A673 (cell line): ENCODE data around the gene SLC22A12. TPM values are rescaled to one million over a fixed set of nuclear protein-coding genes. Genes with fewer than 3 reads are reported as not detected.

ENCODE experiments used
- BruUV-seq: library from RNA; stranded (reverse); fragments of 400-500 nt; replicated peaks from 2 replicates; lab custom pipeline; 2021; lab: Mats Ljungman, UMichigan
- CTCF ChIA-PET: fragments of 300-600 bp; sonication (Branson Sonifier 250); formaldehyde crosslinking; loops from one replicate; lab custom pipeline; 2022; ENCODE audit warnings: antibody characterized with exemption; lab: Charles Lee
- POLR2A ChIA-PET: fragments of 300-600 bp; sonication (Branson Sonifier 250); formaldehyde crosslinking; loops from one replicate; lab custom pipeline; 2022; ENCODE audit warnings: antibody characterized with exemption; ENCODE audit not compliant: low non-redundant PET; lab: Charles Lee
- DNase-seq: peaks from one replicate; pipeline ENCODE4 v3.0.0-alpha.2; 2015; ENCODE audit warnings: low spot score
- H3K27ac ChIP-seq: fragments of 200-600 bp; sonication (generic); 2 replicates; pipeline ENCODE4 v1.5.1; 2016; ENCODE audit warnings: mixed run types, low read depth, mild to moderate bottlenecking, mixed read lengths, antibody characterized with exemption, low read length; ENCODE audit not compliant: poor library complexity, severe bottlenecking
- H3K27me3 ChIP-seq: fragments of 200-600 bp; sonication (generic); replicated peaks from 2 replicates; pipeline ENCODE4 v1.6.1; 2017; ENCODE audit warnings: mixed run types, low read depth, mild to moderate bottlenecking, mixed read lengths, antibody characterized with exemption, low read length; ENCODE audit not compliant: insufficient read depth, poor library complexity
- H3K36me3 ChIP-seq: fragments of 200-600 bp; sonication (generic); 2 replicates; pipeline ENCODE4 v1.6.1; 2016; ENCODE audit warnings: mixed run types, mild to moderate bottlenecking, mixed read lengths, antibody characterized with exemption, low read length; ENCODE audit not compliant: insufficient read depth, poor library complexity, severe bottlenecking
- H3K4me1 ChIP-seq: fragments of 200-600 bp; sonication (generic); 2 replicates; pipeline ENCODE4 v1.6.1; 2017; ENCODE audit warnings: mixed run types, mild to moderate bottlenecking, mixed read lengths, antibody characterized with exemption, low read length; ENCODE audit not compliant: insufficient read depth, poor library complexity, severe bottlenecking
- H3K4me3 ChIP-seq: fragments of 200-600 bp; sonication (generic); 2 replicates; pipeline ENCODE4 v1.5.1; 2016; ENCODE audit warnings: low read depth, mixed run types, mild to moderate bottlenecking, mixed read lengths, low read length; ENCODE audit not compliant: poor library complexity, severe bottlenecking
- H3K9me3 ChIP-seq: fragments of 200-600 bp; sonication (generic); 2 replicates; pipeline ENCODE4 v1.6.1; 2016; ENCODE audit warnings: mixed run types, low read depth, mild to moderate bottlenecking, mixed read lengths, antibody characterized with exemption, low read length; ENCODE audit not compliant: poor library complexity, severe bottlenecking
- EZH2 ChIP-seq: fragments of 200-600 bp; sonication (generic); IDR thresholded peaks from 2 replicates; pipeline ENCODE4 v1.6.1; 2017; ENCODE audit warnings: borderline replicate concordance, low read depth, mild to moderate bottlenecking, mixed read lengths, antibody characterized with exemption, low read length; ENCODE audit not compliant: poor library complexity, severe bottlenecking
- intact Hi-C: fragments of 100-400 bp; cut with micrococcal nuclease; formaldehyde crosslinking; loops from one replicate; pipeline ENCODE4 v1.10.0; 2022; ENCODE audit not compliant: unreplicated experiment
- total RNA-seq: library from RNA; stranded (reverse); gene quantifications from 2 replicates; pipeline ENCODE4 v1.2.3, GENCODE V29; 2021
- TF ChIP-seq, protein P1 (sequence below): fragments of 300-800, 200-600 bp; sonication (generic); conservative IDR thresholded peaks from 2 replicates; pipeline ENCODE4 v1.5.1; 2017; ENCODE audit warnings: low read depth, mild to moderate bottlenecking, antibody characterized with exemption, low read length, moderate library complexity, mixed read lengths

The SLC22A12 gene
- total RNA-seq, 1 experiment from 2014 or later = not detected

- no peaks in the 10 kb centered on the region for H3K4me1 ChIP-seq
- TF ChIP-seq EZH2 = no peak
- TF ChIP-seq, protein P1, sequence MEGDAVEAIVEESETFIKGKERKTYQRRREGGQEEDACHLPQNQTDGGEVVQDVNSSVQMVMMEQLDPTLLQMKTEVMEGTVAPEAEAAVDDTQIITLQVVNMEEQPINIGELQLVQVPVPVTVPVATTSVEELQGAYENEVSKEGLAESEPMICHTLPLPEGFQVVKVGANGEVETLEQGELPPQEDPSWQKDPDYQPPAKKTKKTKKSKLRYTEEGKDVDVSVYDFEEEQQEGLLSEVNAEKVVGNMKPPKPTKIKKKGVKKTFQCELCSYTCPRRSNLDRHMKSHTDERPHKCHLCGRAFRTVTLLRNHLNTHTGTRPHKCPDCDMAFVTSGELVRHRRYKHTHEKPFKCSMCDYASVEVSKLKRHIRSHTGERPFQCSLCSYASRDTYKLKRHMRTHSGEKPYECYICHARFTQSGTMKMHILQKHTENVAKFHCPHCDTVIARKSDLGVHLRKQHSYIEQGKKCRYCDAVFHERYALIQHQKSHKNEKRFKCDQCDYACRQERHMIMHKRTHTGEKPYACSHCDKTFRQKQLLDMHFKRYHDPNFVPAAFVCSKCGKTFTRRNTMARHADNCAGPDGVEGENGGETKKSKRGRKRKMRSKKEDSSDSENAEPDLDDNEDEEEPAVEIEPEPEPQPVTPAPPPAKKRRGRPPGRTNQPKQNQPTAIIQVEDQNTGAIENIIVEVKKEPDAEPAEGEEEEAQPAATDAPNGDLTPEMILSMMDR = no peak
- BruUV-seq = no TSS peak
- ChIA-PET CTCF (no interaction called here), POLR2A (no interaction called here)
- H3K36me3 ChIP-seq = no peaks in the 10 kb centered on the region
- no peak overlapping the region for H3K27ac ChIP-seq
- no peak for DNase-seq
- H3K27me3 ChIP-seq = no peaks in the 10 kb centered on the region
- no peaks in the 10 kb centered on the region for H3K9me3 ChIP-seq
- no peak overlapping the region for H3K4me3 ChIP-seq
- intact Hi-C loops = no loop called here
These were observed 6.7 kb downstream of the SLC22A12 start for GRCh38 chr11:64597671-64598101.

DNA sequence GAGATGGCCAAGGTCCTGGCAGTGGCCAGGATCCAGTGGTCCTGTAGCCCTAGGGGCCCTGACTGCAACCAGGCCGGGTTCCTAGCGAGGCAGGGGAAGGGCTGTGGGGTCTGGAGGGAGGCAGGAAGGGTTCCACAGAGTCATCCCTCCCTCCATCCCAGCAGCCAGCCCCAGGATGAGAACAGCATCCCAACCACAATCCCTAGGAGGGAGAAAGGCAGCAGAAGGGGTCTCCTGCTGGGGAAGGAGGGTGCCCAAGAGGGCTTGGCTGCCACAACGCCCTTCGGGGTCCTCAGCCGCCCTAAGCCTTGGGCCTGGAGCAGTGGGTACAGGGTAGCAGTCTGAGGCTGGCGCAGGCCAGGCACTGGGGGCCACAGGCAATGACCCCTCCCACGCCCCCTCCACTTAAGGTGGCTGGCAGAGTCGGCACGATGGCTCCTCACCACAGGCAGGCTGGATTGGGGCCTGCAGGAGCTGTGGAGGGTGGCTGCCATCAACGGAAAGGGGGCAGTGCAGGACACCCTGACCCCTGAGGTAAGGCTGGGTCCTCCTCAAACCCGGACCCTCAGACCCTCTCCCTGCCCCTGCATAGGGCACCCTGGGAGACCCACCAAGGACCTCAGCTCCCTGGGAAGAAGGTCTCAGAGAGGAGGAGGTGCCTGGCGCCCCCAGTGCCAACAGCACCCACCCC, 7.2 kb downstream of the SLC22A12 start:
- no peaks in the 10 kb centered on the region for H3K9me3 ChIP-seq
- no TSS peak for BruUV-seq
- TF ChIP-seq, protein P1 = no peak
- CTCF ChIA-PET = interaction anchor here (0.6 kb wide), 1 partner anchor 45 kb away, joined by 3 read pairs; no protein-coding TSS in a partner anchor
- no peaks in the 10 kb centered on the region for H3K27me3 ChIP-seq
- no peak overlapping the region for H3K4me3 ChIP-seq
- no peak overlapping the region for H3K27ac ChIP-seq
- intact Hi-C loops = no loop called here
- H3K4me1 ChIP-seq = no peaks in the 10 kb centered on the region
- H3K36me3 ChIP-seq = no peaks in the 10 kb centered on the region
- no peak for DNase-seq
- POLR2A ChIA-PET = no interaction called here

GRCh38 chr11:64598797-64599697, 8.0 kb downstream of the SLC22A12 start:
- Histone ChIP-seq H3K36me3 (no peaks in the 10 kb centered on the region), H3K4me3 (no peak overlapping the region), H3K27ac (no peak overlapping the region), H3K27me3 (no peaks in the 10 kb centered on the region), H3K9me3 (no peaks in the 10 kb centered on the region), H3K4me1 (no peaks in the 10 kb centered on the region)
- DNase-seq = no peak
- intact Hi-C loops = no loop called here
- POLR2A ChIA-PET = no interaction called here
- CTCF ChIA-PET = interaction anchor here (0.6 kb wide), 2 partner anchors 46 to 87 kb away, joined by 3 read pairs; no protein-coding TSS in a partner anchor
- no TSS peak for BruUV-seq
- TF ChIP-seq, protein P1 = no peak
- no peak for TF ChIP-seq EZH2
